22Rv1 (cell line): ENCODE data around the gene VKORC1L1.
A peak's percentile ranks its signal among the peaks of the same experiment; 100 is the strongest.
"Not testable (repeated sequence)": the region's sequence is repeated elsewhere in the genome, so short reads cannot be mapped to it uniquely, and the experiment has no call there.

Experiments
- H3K27ac ChIP-seq: fragments of 450-650 bp; 2 replicates; pipeline ENCODE4 v1.5.1; 2017
- CTCF ChIP-seq: fragments of 450-650 bp; IDR thresholded peaks from 2 replicates; pipeline ENCODE4 v1.5.1; 2017; ENCODE audit warnings: mild to moderate bottlenecking
- ZFX ChIP-seq: fragments of 450-650 bp; IDR thresholded peaks from 2 replicates; pipeline ENCODE4 v1.6.1; 2017; ENCODE audit warnings: antibody characterized with exemption, borderline replicate concordance

VKORC1L1 gene

GRCh38 chr7:65938336-65938895, 65.5 kb downstream of the VKORC1L1 start:
- H3K27ac ChIP-seq: no peak overlapping the region
- TF ChIP-seq ZFX: no peak
- TF ChIP-seq CTCF: no peak

GRCh38 chr7:65945787-65946186, 72.9 kb downstream of the VKORC1L1 start:
- not testable (repeated sequence) for H3K27ac ChIP-seq

GRCh38 chr7:65946904-65947303, 74.0 kb downstream of the VKORC1L1 start:
- H3K27ac ChIP-seq: peak overlapping the region; percentile 17; the same call in 1 of the 2 replicates
- TF ChIP-seq CTCF: no peak
- no peak for TF ChIP-seq ZFX

- TF ChIP-seq CTCF (no peak), ZFX (no peak)
- no peak overlapping the region for H3K27ac ChIP-seq
Measured at GRCh38 chr7:65951837-65952578, 79.1 kb downstream of the VKORC1L1 start.

- H3K27ac ChIP-seq: no peak overlapping the region
- TF ChIP-seq CTCF (no peak), ZFX (no peak)
Measured at GRCh38 chr7:65953001-65953720, 80.3 kb downstream of the VKORC1L1 start.

GRCh38 chr7:65953890-65954450, 81.1 kb downstream of the VKORC1L1 start:
- no peak for TF ChIP-seq ZFX
- TF ChIP-seq CTCF: no peak
- no peak overlapping the region for H3K27ac ChIP-seq

GRCh38 chr7:65955718-65956117, 82.8 kb downstream of the VKORC1L1 start:
- no peak for TF ChIP-seq CTCF
- no peak for TF ChIP-seq ZFX
- H3K27ac ChIP-seq: no peak overlapping the region
